Liver (tissue), 3 donors: Measurements from ENCODE around the gene AJUBA.

Source experiments
- CTCF ChIP-seq: fragments of 150-350 bp; IDR thresholded peaks from 2 replicates; pipeline ENCODE4 v1.5.1; 2017; ENCODE audit warnings: improper control_type of control experiment, low read depth, low read length; ENCODE audit not compliant: missing input control
- GABPA ChIP-seq, 2 donors: IDR thresholded peaks in 1 of 2; conservative IDR thresholded peaks in 1 of 2; 2 replicates each; pipeline ENCODE4 v1.6.1; 2016; ENCODE audit warnings: antibody characterized with exemption in 2 of 2, mild to moderate bottlenecking in 1 of 2, moderate library complexity in 1 of 2
- MAX ChIP-seq: IDR thresholded peaks from 2 replicates; pipeline ENCODE4 v1.6.1; 2016; ENCODE audit warnings: antibody characterized with exemption
- REST ChIP-seq: IDR thresholded peaks from 2 replicates; pipeline ENCODE4 v1.6.1; 2016; ENCODE audit warnings: antibody characterized with exemption, mild to moderate bottlenecking
- ZBTB33 ChIP-seq: IDR thresholded peaks from 2 replicates; pipeline ENCODE4 v1.6.1; 2016; ENCODE audit warnings: antibody characterized with exemption
- donor health status: healthy.
- donor health status: healthy.

- TF ChIP-seq GABPA (IDR thresholded peaks at IDR 0.05 in 1 of 2, conservative IDR thresholded peaks at IDR 0.05 in 1 of 2) (no peak), CTCF (no peak), MAX (no peak), REST (no peak), ZBTB33 (no peak)
Observed at GRCh38 chr14:23018107-23018506, 35.8 kb upstream of the AJUBA start.
